Measurements from ENCODE around the gene ADAMTS19.

ADAMTS19 gene

DNA sequence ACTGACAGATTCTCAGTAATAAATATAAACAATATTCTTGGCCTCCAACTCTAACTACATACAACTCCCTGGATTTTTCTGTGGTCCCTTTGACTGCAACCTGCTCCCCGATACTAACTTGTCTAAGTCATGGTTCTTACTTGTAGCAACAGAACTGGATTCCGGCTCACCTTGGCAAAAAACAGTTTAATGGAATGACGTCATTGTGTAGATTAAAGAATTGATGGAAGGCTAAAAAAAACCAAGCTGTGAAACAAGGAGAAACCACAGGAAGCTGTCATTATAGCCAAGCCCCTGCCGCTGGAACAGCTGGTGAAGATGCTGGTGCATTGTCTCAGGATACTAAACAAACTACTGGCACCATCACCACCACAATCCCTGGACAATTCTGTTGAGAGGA lies 11.4 kb upstream of the ADAMTS19 start:
- TF ChIP-seq GATA2 (IDR thresholded peaks at IDR 0.05; ENCODE audit: low read depth, low read length) (no peak), GATA3 (IDR thresholded peaks at IDR 0.05; ENCODE audit: low read depth, low read length) (no peak)

DNA sequence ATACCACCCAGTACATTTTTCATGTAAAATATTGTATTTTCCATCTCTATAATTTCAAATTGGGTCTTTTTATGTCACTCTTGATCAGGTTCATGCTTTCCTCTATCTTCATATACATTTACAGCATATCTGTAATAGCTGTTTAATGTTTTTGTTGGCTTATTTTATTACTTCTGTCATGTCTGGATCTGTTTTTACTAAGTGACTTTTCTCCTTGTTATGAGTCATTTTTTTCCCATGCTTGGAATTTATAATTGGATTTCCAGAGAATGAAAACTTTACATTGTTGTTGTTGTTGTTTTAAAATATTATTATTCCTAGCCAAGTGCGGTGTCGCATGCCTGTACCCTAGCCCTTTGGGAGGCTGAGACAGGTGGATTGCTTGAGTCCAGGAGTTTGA lies 5.6 kb upstream of the ADAMTS19 start:
- TF ChIP-seq GATA3 (IDR thresholded peaks at IDR 0.05; ENCODE audit: low read depth, low read length) (no peak), GATA2 (IDR thresholded peaks at IDR 0.05; ENCODE audit: low read depth, low read length) (no peak)

DNA sequence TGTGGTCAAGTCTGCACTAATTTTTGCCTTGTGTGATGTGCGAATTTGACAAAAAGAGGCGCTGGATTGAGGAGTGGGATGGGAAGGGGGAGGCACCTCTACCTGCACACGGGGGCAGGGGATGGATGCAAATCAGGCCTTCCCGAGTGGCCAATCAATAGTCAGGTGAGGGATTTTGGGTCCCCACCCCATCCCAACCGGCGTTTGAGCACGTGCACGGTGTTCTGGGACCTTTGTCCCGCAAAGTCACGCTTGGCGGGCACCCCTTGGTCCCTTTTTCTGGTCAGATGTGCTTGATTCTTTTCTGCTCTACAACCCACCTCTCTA lies 685 bp upstream of the ADAMTS19 start:
- TF ChIP-seq GATA3 (IDR thresholded peaks at IDR 0.05; ENCODE audit: low read depth, low read length) (no peak), GATA2 (IDR thresholded peaks at IDR 0.05; ENCODE audit: low read depth, low read length) (no peak)

DNA sequence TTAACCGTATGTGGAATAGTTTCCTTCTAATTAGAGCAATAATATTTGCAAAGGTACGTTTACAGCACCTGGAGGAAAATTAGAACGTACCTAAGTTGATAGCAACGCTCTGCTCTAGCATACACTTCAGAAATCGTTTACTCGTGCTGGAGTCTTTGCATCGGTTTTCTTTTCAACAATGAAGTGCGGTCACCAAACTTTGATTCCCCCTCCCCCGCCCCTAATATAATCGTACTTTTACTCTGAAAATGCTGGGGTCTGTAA lies 506 bp downstream of the ADAMTS19 start:
- TF ChIP-seq GATA3 (IDR thresholded peaks at IDR 0.05; ENCODE audit: low read depth, low read length) (no peak), GATA2 (IDR thresholded peaks at IDR 0.05; ENCODE audit: low read depth, low read length) (no peak)

DNA sequence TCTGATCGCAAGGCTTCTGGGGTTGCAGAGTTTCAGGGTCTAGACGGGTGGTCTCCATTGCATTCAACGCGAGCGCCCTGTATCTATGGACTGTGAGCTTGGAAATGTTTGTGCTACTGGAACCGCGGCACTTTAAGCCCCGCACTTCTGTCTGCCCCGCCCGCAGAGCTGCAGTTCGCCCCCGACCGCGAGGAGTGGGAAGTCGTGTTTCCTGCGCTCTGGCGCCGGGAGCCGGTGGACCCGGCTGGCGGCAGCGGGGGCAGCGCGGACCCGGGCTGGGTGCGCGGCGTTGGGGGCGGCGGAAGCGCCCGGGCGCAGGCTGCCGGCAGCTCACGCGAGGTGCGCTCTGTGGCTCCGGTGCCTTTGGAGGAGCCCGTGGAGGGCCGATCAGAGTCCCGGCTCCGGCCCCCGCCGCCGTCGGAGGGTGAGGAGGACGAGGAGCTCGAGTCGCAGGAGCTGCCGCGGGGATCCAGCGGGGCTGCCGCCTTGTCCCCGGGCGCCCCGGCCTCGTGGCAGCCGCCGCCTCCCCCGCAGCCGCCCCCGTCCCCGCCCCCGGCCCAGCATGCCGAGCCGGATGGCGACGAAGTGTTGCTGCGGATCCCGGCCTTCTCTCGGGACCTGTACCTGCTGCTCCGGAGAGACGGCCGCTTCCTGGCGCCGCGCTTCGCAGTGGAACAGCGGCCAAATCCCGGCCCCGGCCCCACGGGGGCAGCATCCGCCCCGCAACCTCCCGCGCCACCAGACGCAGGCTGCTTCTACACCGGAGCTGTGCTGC lies 1.0 kb downstream of the ADAMTS19 start:
- no peak for TF ChIP-seq GATA3 (IDR thresholded peaks at IDR 0.05; ENCODE audit: low read depth, low read length)
- no peak for TF ChIP-seq GATA2 (IDR thresholded peaks at IDR 0.05; ENCODE audit: low read depth, low read length)

DNA sequence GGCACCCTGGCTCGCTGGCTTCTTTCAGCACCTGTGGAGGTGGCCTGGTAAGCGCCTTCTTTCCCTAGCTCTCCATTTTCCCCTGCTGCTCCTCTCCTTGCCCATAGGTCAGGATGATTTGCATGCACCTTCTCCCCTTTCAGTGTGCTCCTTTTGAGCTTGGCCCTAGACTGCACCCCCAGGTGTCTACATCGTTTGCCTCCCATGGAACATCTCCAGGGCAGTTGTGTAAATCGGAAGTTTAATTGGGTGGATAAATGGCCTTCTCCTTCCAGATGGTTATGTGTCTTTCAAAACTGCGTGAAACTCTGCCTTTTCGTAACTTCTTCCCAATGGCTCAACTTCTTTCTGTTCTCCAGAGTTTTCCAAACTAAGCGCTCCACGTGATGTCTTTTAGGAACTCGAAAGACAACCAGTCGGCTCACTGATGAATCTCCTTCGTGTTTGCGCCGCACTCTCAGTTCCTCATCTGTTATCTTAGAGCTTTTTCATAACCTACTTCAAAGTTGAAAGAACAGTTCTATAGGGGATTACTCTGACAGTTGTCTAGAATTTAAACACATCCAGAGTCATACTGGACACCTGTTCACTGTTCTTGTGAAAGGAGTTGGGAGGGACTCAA lies 1.7 kb downstream of the ADAMTS19 start:
- TF ChIP-seq GATA2 (IDR thresholded peaks at IDR 0.05; ENCODE audit: low read depth, low read length) (no peak), GATA3 (IDR thresholded peaks at IDR 0.05; ENCODE audit: low read depth, low read length) (no peak)

DNA sequence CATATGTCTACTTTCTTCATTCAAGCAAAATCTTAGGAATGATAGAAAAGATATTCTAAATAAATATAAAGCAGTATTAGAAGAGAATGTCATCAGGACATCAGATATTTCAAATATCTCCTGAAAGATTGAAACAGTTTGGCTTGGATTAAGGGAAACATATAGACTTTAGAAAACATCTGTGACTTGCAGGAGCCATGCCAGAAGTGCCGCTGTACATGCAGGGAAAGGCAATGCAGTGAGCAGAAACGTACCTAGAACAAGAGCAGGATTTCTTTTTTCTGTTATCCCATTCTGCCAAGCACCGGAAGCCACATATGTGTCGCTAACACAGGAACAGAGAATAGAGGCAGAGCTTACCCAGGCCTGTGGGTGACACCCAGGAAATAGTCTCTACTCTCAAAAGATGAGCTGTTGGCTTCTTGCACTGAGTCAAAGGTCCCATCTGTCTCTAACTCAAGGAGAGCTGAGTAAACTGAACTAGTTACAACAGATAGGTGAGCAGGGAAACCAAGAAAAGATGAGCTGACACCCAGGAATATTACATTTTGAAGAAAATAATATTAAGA lies 5.8 kb downstream of the ADAMTS19 start:
- TF ChIP-seq GATA2 (IDR thresholded peaks at IDR 0.05; ENCODE audit: low read depth, low read length) (no peak), GATA3 (IDR thresholded peaks at IDR 0.05; ENCODE audit: low read depth, low read length) (no peak)

DNA sequence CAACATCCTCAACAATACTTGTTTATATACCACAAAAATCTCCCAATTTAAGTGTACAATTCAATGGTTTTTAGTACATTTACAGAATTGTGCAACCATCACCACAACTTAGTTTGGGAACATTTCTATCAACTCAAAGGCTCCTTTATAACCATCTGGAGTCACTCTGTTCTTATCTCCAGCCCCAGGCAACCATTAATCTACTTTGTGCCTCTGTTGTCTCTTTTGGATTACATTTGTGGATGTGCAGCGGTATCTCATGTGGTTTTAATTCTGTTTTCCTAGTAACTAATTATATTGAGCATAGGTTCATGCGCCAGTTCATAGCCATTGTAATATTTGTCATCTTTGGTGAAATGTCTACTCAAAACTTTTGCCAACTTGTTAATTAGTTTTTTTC lies 14.4 kb downstream of the ADAMTS19 start:
- TF ChIP-seq GATA2 (IDR thresholded peaks at IDR 0.05; ENCODE audit: low read depth, low read length), result peak; percentile 85; the same call in 1 of the 2 replicates
- TF ChIP-seq GATA3 (IDR thresholded peaks at IDR 0.05; ENCODE audit: low read depth, low read length), result peak; percentile 81

DNA sequence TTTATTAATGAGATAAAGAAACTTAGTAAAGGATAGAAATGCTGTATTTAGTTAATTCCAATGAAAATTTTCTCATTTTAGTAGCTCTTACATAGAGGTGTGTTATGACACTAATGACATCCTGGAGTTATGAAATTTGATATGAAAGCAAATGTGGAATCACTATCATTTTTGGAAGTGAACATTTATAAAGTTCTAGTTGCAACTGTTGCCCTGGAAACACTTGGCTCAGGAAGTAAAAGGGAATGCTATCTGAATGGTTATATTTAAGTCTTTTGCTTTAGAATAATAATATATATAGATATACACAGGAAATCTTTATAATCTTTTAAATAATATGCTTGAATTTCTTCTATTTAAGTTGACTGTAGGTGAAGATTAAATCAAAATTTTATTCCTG lies 16.7 kb downstream of the ADAMTS19 start:
- TF ChIP-seq GATA2 (IDR thresholded peaks at IDR 0.05; ENCODE audit: low read depth, low read length) (no peak), GATA3 (IDR thresholded peaks at IDR 0.05; ENCODE audit: low read depth, low read length) (no peak)

DNA sequence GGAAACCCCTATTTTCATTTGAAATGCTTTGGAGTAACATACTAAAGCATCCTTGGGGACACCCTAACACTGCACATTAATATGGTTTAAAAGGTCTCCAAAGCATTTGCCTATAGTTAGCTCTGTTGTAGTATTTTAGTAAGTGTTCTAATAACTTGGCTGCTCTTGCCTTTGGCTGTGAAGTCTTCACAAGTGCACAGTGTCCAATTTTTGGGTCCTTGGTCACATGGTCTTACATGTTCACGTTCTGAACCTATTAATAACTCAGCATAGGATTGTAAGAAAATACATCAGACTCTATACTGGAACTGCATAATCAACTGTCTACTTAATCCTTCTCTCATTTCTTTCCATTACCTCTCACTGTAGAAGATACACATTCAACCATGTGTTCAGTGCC lies 17.4 kb downstream of the ADAMTS19 start:
- TF ChIP-seq GATA2 (IDR thresholded peaks at IDR 0.05; ENCODE audit: low read depth, low read length) (no peak), GATA3 (IDR thresholded peaks at IDR 0.05; ENCODE audit: low read depth, low read length) (no peak)

DNA sequence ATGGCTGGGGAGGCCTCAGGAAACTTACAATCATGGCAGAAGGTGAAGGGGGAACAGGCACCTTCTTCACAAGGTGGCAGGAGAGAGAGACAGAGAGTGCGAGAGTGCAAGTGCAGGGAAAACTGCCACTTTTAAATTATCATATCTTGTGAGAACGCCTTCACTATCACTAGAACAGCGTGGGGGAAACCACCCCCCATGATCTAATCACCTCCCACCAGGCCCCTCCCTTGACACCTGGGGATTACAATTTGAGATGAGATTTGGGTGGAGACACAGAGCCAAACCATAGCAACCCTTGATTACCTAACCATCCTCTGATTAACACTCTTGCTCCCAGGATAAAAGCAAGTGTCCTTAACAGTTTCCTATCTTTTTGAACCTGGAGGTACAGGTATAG lies 21.1 kb downstream of the ADAMTS19 start:
- no peak for TF ChIP-seq GATA3 (IDR thresholded peaks at IDR 0.05; ENCODE audit: low read depth, low read length)

DNA sequence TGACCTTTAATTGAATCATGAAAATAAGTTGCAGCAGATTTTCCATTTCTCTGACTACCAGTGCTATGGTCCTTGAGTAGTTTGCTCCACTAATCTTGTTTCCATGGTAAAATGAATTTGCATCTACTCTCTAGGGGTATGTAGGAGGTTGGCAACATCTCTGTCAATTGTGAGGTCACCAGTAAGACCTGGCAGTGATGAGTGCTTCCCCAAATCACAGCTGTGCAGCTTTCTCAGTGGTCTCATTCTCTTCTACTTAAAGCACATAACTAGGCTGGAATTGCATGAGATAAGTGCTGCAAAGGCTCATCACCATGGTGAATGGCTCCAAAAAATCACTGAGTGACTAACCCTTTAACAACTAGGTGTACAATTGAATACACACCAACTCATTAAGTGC lies 36.3 kb downstream of the ADAMTS19 start:
- TF ChIP-seq GATA2 (IDR thresholded peaks at IDR 0.05; ENCODE audit: low read depth, low read length), result no peak
- TF ChIP-seq GATA3 (IDR thresholded peaks at IDR 0.05; ENCODE audit: low read depth, low read length), result no peak

DNA sequence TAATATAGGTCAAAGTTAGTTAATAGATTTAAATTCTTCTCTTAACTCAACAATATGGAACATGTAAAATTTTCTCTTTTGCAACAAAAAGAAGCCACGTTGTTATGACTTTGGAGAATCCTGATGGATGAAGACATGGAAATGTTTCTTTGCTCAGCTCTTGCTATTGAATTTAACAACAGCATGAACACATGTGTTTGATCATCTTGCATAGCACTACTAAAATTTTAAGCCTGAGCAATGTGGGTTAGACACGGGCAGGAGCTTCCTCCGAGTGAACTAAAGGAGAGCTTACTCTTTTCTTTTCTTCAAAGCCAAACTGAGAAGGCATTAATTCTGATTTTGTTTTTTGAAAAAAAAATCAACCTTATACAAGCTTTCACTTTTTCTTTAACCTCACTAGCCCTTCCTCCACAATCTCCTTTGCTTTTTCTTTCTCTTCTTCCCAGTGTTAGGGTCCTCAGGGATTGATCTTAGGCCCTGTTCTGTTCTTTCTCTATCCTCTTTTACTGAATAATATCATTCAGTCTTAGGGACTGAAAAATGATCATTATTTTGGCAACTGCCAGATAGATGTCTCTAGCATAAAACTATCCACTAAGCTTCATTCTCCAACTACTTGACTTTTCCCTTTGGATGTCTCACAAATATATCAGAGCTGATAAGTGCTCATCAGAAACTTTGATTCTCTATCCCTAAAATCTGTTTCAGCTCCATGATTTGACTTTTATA lies 36.9 kb downstream of the ADAMTS19 start:
- no peak for TF ChIP-seq GATA2 (IDR thresholded peaks at IDR 0.05; ENCODE audit: low read depth, low read length)
- no peak for TF ChIP-seq GATA3 (IDR thresholded peaks at IDR 0.05; ENCODE audit: low read depth, low read length)

DNA sequence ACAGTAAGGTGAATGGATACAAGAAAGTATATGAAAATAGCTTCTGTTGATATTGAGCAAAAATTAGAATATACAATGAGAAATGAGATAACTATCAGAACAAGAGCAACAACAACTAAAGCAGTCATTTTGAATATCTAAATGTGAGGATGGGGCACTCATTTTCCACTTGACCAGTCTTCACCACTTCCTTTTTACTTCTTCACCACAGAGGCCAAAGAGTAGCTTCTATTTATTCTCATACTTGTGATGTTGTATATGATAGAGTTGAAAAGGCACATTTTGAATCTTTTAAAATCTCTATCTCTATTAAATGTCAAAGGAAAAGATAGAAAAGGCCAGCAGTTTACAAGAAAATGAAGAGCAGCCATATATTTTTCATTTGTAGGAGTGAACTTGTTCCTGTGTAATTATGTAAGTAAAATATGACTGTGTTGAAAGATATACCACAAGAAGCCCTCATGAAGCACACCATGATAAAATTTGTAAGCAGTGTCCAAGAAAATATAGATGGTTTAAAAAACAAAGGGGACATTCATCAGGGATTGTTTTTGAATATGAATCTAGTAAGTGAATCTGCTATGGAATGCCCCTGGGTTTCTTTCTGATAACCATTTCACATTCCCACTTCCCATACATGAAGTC lies 39.2 kb downstream of the ADAMTS19 start:
- no peak for TF ChIP-seq GATA3 (IDR thresholded peaks at IDR 0.05; ENCODE audit: low read depth, low read length)

All from SH-SY5Y (cell line).